HTR-8/SVneo (cell line): ENCODE measurements around the gene EYA2.
"Not testable (repeated sequence)": the region's sequence is repeated elsewhere in the genome, so short reads cannot be mapped to it uniquely, and the experiment has no call there.

Experiments
- DNase-seq: peaks from one replicate; pipeline ENCODE4 v3.0.0; 2011; ENCODE audit warnings: low spot score, mixed read lengths; ENCODE audit not compliant: insufficient read length
- FAIRE-seq: peaks from 2 replicates; lab custom pipeline; 2011; peaks lifted over from hg19 to GRCh38; lab: Jason Lieb, UNC

EYA2 gene

DNA sequence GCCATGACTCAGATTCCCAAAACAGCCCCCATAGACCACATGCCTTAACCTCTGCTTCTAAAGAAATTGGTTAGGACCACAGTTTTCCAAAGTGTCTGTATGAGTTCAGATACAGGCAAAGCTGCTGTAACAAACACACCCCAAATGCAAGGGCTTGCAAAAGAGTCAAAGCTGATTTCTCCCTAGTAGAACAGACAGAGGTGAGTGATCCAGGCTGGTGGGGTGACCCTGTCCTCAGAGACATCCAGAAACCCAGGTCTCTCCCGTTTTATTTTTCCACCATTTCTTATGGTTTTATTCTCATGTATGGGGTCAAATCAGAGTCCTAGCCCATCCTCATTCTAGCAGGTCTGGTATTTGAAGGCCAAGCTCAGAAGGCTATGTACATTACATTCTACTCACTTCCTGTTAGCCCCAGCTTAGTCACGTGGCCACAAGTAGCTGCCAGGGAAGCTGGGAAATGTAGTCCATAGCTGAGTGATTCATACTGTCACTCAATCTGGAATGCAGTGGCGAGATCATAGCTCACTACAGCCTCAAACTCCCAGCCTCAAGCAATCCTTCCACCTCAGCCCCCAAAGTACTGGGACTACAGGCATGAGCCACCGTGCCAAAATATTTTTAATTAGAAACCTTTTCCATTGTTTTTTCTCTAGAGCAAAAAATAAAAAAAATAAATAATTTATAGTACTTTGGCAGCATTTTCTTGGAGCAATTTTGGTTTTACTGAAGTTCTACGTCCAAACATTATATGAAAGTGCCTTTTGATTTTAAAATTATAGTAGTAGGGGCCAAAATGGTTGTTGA, 286.6 kb downstream of the EYA2 start:
- peak; percentile 99 for FAIRE-seq
- peak; percentile 88 for DNase-seq

DNA sequence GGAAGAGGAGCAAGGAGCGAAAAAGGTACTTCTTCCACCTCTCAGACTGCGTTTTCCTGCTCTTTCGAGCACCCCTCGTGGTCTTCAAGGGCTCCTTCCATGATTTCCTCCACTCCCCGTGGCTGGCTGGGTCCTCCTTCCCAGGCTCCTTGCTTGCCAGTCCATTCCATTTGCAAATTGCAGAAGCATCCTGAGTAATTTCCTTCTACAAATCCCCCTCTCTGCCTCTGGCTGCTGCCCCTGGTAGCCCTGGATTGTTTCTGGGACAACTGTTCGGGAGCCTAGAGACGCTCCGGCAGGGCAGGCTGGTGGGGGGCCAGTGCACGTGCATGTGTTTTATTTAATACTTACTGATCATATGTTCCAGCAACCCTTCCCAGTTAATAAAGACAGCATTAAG, 288.7 kb downstream of the EYA2 start:
- peak; percentile 42 for FAIRE-seq

DNA sequence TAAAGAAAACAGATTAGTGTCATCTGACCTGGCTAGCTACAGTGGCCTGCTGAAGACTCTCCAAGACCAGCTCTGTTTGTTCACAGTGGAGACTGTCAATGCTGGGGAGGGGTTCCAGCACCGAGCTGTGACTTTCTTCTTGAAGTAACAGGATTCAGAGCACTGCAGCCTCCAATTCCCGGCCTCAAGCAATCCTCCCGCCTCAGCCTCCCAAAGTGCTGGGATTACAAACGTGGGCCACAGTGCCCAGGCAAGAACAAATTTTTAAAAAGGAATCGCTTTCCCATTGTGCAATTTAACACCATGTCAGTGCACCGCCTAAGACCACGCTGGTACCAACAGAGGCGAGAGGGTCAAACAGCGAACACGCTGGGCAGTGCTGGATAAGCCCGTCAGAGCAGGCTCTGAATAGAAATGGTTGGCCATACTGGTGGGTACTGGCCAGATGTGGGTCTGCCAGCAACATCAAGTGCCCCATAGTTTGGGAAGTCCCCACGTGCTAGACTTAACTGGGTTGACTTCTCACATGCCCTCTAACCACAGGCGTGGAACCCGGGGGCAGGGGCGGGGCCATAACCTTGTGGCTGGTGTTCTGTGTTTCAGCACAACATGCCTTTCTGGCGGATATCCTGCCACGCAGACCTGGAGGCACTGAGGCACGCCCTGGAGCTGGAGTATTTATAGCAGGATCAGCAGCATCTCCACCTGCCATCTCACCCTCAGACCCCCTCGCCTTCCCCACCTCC, 293.0 kb downstream of the EYA2 start:
- peak; percentile 62 for FAIRE-seq
- DNase-seq: no peak

More for the DNA sequence above, 288.7 kb downstream of the EYA2 start:
- DNase-seq: no peak

DNA sequence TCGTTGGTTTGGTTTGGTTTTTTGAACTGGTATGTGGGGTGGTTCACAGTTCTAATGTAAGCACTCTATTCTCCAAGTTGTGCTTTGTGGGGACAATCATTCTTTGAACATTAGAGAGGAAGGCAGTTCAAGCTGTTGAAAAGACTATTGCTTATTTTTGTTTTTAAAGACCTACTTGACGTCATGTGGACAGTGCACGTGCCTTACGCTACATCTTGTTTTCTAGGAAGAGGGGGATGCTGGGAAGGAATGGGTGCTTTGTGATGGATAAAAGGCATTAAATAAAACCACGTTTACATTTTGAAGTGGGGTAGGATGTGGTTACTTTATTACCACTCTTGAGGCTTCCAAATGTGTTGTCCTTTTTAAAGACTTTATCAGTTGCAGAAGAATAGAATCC, 293.9 kb downstream of the EYA2 start:
- DNase-seq (no peak), FAIRE-seq (no peak)

DNA sequence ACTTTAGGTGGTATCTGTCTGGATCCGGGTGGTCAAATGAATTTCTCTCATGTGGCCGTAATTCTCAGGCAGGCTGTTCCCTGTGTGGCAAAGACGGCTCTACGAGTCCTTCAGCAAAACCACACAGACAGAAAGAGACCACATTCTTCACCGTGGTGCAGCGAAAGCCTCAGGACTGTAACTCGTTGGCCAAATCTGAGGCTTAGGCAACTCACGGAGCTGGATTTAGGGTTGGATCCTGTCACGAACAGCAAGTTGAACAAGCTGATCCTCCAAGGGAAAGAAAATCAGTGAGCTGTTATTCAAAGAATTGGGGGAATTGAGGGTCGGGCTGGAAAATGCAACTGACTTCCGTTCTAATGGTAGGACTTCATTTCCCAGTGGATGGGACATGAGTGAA, 294.4 kb downstream of the EYA2 start:
- FAIRE-seq (peak; percentile 79), DNase-seq (no peak)

DNA sequence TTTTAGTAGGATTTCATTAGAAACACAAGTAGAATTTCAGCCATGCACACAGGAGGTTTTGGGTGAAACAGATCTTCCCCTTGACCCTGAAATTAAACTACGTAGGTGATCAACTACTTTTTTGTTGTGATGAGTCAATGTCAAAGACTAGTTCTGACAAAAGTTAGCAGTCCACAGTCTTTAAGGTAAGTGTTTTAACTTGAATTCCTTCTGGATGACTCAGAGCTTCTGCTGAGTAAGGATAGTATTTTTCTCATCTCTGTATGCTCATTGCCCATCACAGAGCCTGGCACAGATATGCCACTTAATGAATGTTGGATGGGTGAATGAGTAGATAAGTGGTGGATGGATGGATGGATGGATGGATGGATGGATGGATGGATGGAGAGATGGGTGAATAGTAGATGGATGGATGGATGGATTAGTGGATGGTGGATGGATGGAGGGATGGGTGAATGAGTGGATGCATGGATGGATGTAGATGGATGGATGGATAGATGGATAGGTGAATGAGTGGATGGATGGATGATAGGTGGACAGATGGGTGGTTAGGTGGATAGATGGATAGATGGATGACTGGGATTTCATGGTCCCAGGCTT, 296.5 kb downstream of the EYA2 start:
- peak; percentile 74 for FAIRE-seq
- peak; percentile 64 for DNase-seq

DNA sequence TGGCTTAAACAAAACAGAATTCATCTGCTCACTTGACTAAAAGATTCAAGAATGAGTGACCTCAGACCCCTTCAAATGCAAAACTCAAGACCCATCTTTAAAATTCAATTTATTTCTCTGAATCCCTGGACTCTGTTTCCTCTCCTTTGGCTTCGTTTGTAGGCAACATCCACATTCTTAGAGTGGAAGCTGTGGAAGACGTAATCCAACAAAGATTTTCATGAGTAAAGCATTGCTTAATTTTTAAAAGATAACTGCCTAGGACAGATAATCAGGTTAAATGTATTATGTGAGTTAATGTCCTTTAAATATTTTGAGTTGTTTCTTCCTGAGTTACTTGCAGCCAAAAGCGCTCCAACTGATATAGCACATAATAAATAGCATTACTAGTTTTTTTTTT, 297.3 kb downstream of the EYA2 start:
- DNase-seq (no peak), FAIRE-seq (no peak)

DNA sequence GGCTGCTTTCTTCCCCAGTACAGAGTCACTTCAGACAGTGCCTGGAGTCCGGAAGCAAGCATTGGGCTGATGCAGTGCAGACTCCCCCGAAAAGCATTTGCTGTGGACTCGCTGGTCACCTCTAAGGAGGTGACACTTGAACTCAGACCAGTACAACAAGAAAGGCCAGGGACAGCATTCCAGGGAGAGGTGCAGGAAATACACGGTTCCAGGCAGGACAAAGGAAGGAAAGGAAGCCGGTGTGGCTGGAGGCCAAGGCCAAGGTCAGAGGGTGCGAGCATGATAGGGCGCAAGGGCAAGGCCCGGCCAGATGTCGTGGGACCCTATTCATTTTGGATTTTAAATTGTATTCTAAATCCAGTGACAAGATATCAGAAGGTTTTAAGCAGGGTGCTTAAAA, 300.9 kb downstream of the EYA2 start:
- no peak for FAIRE-seq
- no peak for DNase-seq

DNA sequence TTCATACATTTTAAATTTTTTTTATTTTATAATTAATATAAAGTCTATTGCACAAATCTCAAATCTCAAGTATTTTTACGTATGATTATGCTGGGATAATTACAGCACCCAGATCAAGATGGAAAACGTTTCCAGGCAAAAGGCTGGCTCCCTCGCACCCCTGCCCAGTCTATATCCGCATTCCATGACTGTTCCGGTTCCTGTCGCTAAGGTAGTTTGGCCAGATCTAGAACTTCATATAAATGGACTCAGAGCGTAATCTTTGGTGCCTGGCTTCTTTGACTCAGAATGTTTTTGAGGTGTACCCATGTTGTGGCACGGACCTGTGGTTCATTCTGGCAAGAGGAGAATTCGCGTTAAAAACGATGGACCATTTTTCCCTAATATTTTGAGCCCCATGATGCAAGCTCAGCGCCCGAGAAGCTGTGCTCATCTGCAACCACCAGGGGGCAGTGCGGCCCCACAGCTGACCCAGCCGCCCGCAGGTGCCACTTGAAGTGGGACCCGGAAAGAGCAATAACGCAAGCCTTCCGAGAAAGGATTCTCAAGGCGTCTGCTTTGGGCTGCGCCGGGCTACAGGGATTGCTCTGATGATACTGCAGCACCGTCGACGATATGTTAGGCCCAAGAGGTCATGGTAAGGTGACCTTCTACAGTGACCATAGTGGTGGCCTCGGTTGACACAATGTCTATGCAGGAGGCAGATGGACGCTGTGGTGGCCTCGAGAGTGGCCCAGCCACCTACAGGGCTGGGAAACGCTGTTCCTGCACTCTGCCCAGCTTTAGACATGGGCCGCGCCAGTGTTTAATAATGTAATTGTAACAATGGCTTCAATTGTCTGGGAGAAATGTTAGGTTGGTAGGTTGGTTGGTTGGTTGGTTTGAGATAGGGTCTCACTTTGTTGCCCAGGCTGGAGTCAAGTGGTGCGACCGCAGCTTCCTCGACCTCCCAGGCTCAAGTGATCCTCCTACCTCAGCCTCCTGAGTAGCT, 301.7 kb downstream of the EYA2 start:
- peak; percentile 81 for FAIRE-seq
- peak; percentile 96 for DNase-seq

DNA sequence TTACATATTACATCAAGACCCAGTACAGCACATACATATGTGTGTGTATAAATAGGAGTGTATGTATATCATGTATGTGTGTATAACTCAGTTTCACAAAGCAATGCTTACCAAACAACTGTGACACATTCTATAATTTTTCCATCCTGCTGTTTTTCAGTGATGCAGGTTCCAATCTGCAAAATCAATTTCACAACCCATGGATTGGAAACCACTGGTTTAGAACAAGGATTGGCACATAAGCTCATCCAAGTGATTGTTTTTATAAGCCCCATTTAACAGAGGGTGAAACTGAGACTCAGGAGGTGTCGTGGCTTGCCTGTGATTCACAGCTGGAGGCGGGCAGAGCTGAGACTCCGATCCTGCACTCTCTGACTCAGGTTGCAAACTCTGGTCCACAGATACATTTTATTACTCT, 303.6 kb downstream of the EYA2 start:
- FAIRE-seq (no peak), DNase-seq (no peak)

DNA sequence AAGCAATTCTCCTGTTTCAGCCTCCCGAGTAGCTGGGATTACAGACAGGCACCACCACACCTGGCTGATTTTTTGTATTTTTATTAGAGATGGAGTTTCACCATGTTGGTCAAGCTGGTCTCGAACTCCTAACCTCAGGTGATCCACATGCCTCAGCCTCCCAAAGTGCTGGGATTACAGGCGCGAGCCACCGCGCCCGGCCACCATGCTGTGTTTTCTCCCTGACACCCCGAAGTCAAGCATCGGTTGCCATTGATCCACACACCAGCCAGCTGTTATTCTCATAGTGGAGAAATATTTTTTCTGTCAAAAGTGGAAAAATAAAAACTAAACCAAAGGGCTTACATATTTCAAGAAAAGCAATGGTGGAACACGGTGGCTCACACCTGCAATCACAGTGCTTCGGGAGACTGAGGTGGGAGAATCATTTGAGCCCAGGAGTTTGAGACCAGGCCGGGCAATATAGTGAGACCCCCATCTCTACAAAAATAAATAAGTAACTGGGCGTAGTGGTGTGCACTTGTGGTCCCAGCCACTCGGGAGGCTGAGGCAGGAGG, 304.4 kb downstream of the EYA2 start:
- FAIRE-seq (no peak), DNase-seq (no peak)

DNA sequence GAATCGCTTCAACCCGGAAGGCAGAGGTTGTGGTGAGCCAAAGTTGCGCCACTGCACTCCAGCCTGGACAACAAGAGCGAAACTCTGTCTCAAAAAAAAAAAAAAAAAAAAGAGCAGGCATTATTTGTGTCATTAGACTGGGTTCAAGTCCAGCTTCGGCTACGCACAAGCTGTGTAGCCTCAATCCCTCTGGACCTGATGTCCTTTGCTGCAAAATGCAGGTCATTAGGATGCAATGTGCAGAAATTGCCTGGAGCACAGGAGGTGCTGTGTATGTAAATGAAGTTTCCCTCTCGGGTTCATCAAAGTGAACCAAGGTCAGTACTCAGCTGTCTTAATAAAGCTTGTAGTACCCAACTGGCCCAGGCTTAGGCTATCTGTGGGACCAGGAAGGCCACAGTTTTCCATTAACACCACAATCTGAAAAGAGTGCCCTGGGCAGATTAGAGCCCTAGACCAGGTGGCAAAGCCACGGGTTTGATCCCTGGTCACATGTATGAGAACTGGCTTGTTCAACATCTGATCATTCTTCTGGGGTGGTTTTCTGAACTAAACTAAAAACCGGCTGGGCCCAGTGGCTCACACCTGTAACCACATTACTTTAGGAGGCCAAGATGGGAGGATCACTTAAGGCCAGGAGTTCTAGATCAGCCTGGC, 306.6 kb downstream of the EYA2 start:
- peak; percentile 16 for FAIRE-seq
- DNase-seq: no peak

DNA sequence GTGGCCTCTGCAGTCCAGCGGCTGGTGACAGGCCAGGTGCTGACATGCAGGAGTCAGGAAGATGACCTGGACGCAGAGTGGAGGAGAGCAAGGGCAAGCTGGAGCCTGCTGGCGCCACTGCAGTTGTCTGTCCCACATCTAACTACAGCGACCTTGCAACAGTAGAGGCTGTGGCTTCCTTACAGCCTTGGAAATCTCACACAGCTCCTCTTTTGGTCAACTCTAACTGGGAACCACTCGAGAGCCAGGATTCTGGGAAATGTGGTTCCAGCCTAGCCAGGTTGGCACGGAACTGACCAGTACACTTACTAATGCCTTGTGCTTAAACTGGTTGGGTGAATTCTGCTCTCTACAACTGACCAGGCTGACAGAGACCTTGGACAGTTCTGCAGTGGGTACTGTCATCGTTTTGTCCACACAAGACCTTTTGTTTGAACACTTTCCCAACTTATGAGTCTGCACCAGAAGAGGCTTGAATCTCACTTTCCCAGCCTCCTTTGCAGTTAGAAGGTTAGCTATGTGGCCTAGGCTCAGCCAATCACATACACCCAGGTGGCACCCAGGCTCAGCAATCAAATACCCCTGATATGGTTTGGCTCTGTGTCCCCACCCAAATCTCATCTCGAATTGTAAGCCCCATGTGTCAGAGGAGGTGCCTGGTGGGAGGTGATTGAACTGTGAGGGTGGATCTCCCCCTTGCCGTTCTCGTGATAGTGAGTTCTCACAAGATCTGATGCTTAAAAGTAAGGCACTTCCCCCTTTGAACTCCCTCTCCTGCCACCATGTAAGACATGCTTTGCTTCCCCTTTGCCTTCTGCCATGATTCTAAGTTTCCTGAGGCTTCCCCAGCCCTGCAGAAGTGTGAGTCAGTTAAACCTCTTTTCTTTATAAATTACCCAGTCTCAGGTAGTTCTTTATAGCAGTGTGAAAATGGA, 308.4 kb downstream of the EYA2 start:
- FAIRE-seq (peak; percentile 13), DNase-seq (no peak)

DNA sequence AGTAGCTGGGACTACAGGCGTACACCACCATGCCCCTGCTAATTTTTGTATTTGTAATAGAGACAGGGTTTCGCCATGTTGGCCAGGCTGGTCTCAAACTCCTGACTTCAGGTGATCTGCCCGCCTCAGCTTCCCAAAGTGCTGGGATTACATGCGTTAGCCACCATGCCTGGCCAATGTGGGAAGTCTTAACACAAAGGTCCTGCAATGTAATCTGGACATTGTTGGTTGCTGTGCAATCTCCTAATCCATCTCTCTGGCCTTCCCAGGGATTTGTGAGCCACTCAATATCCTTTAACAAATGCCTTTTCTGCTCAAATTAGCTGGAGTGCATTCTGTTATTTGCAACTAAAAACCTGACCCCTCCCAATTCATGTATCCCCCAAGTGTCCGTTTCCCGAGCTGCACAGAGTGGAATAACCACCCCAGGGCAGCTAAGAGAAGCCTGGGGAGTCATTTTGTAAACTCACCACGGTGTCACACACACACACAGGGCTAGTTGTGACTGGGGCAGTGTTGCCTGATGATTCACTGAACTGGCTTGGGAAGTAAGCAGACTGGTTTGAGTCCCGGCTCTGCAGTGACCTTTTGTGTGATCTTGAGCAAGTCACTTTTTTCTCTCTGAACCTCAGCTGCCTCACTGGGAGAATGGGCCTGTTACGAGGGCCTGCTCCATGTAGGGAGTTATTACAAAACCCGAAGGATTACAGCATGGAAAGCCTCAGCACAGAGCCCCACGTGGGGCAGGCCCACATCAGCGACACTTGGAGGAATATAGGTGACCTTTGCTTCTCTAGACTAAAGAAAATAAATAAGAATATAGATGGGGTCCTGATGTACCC, 309.6 kb downstream of the EYA2 start:
- DNase-seq (no peak), FAIRE-seq (no peak)

DNA sequence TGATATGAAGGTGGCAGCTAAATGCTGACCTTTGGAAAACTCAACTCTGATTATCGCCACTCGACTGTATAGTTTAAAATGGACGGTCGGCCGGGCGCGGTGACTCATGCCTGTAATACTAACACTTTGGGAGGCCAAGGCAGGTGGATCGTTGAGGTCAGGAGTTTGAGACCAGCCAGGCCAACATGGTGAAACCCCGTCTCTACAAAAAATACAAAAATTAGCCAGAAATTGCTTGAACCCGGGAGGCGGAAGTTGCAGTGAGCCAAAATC, 310.1 kb downstream of the EYA2 start:
- not testable (repeated sequence) for FAIRE-seq, DNase-seq

DNA sequence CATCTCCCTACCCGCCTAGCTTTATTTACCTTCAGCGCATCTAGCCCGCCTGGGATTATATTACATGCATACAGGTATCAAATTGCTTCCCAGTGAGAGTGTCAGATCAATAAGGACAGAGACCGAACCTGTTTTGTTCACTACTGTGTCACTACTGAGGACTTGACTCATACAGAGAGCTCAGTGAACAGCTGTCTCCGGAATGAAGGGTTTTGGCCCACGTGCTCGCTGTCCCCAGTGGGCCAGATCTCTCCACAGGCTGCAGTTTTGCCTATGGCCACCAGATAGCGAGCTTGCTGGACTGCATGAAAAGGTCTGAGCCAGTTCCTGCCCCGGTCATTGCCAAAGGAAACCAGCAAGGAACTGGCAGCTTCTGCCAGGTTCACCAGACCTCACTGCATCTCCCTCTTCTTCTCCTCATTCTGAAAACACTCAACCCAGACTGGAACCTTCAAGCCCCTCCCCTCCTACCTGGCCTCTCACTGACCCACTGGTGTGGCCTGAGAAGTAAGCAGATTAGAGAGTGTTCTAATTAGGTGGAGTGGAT, 311.0 kb downstream of the EYA2 start:
- DNase-seq: peak; percentile 97
- peak; percentile 81 for FAIRE-seq

DNA sequence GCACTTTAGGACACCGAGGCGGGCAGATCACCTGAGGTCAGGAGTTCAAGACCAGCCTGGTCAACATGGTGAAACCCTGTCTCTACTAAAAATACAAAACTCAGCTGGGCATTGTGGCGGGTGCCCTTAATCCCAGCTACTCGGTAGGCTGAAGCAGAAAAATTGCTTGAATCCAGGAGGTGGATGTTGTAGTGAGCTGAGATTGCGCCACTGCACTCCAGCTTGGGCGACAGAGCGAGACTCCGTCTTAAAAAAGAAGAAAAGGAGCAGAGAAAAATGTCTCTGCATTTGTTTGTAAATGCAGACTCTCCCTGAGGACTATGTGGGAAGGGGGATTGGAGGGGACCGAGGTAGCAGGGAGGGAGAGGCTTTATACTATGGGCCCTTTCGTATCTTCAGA, 311.9 kb downstream of the EYA2 start:
- FAIRE-seq, DNase-seq: not testable (repeated sequence)
